H1 (cell line): ENCODE data around the gene PIGZ. TPM values are rescaled to one million over a fixed set of nuclear protein-coding genes. Genes with fewer than 3 reads are reported as not detected.

ENCODE experiments used
- CTCF ChIA-PET: fragments of 300-600 bp; sonication (Branson Sonifier 250); formaldehyde crosslinking; loops from one replicate; lab custom pipeline; 2021; ENCODE audit not compliant: partially characterized antibody; lab: Charles Lee
- POLR2A ChIA-PET: fragments of 300-600 bp; sonication (Branson Sonifier 250); formaldehyde crosslinking; loops from one replicate; lab custom pipeline; 2021; ENCODE audit warnings: inconsistent platforms; ENCODE audit not compliant: partially characterized antibody; lab: Charles Lee
- DNase-seq, 2 experiments: peaks; one replicate each; pipeline versions ENCODE4 v3.0.0 to v3.0.0-alpha.2; 2010 to 2022; ENCODE audit warnings: low spot score in 2 of 2, low read depth in 1 of 2, mixed read lengths in 1 of 2
- FAIRE-seq: peaks from 2 replicates; lab custom pipeline; 2011; peaks lifted over from hg19 to GRCh38; lab: Jason Lieb, UNC
- H2AFZ ChIP-seq: 2 replicates; pipeline ENCODE4 v1.8.1; 2012; ENCODE audit warnings: low read length, inconsistent platforms
- H2AK5ac ChIP-seq: 2 replicates; pipeline ENCODE4 v1.6.1; 2013; ENCODE audit warnings: low read depth, low read length
- H2BK120ac ChIP-seq: replicated peaks from 2 replicates; pipeline ENCODE3; 2013; ENCODE audit warnings: low read depth, low read length, inconsistent platforms
- H2BK12ac ChIP-seq: 2 replicates; pipeline ENCODE4 v1.6.1; 2013; ENCODE audit warnings: low read depth, low read length
- H2BK15ac ChIP-seq: 2 replicates; pipeline ENCODE4 v1.6.1; 2013; ENCODE audit warnings: low read length
- H2BK20ac ChIP-seq: 2 replicates; pipeline ENCODE4 v1.6.1; 2013; ENCODE audit warnings: low read length
- H2BK5ac ChIP-seq: 2 replicates; pipeline ENCODE4 v1.6.1; 2013; ENCODE audit warnings: low read depth, low read length
- H3K14ac ChIP-seq: 2 replicates; pipeline ENCODE4 v1.6.1; 2013; ENCODE audit warnings: inconsistent platforms; ENCODE audit not compliant: insufficient read length
- H3K18ac ChIP-seq: 2 replicates; pipeline ENCODE4 v1.6.1; 2013; ENCODE audit warnings: low read length; ENCODE audit errors: extremely low read depth
- H3K23ac ChIP-seq: 2 replicates; pipeline ENCODE4 v1.6.1; 2013; ENCODE audit warnings: inconsistent platforms; ENCODE audit not compliant: insufficient read length
- H3K23me2 ChIP-seq: 2 replicates; pipeline ENCODE4 v1.6.1; 2013; ENCODE audit warnings: low read depth, low read length
- H3K27ac ChIP-seq: 2 replicates; pipeline ENCODE4 v1.6.1; 2011; ENCODE audit warnings: low read depth, low read length, inconsistent platforms
- H3K27me3 ChIP-seq, 4 experiments: replicated peaks in 1 of 4; 1 replicate in 1 of 4; 2 replicates in 3 of 4; pipeline versions ENCODE4 v1.6.1 to v1.8.1; 2011 to 2013; ENCODE audit warnings: low read length in 3 of 4, mild to moderate bottlenecking in 3 of 4, inconsistent platforms in 2 of 4, mixed read lengths in 2 of 4, moderate library complexity in 1 of 4; ENCODE audit not compliant: control insufficient read depth in 3 of 4, insufficient read depth in 3 of 4; ENCODE audit errors: extremely low read depth in 1 of 4
- H3K36me3 ChIP-seq, 4 experiments: 2 replicates each; pipeline versions ENCODE4 v1.6.1 to v1.8.1; 2011 to 2013; ENCODE audit warnings: mild to moderate bottlenecking in 4 of 4, low read length in 3 of 4, moderate library complexity in 2 of 4, control low read depth in 1 of 4, inconsistent platforms in 1 of 4; ENCODE audit not compliant: insufficient read depth in 4 of 4, control insufficient read depth in 2 of 4
- H3K4ac ChIP-seq: replicated peaks from 2 replicates; pipeline ENCODE3; 2013; ENCODE audit warnings: low read length, low read depth, mixed read lengths, inconsistent platforms; ENCODE audit not compliant: insufficient read length
- H3K4me1 ChIP-seq, 4 experiments: replicated peaks in 1 of 4; 1 replicate in 1 of 4; 2 replicates in 3 of 4; pipeline versions ENCODE4 v1.6.1 to v1.8.1; 2011 to 2013; ENCODE audit warnings: low read length in 3 of 4, inconsistent platforms in 2 of 4, mixed read lengths in 1 of 4; ENCODE audit not compliant: insufficient read depth in 4 of 4, control insufficient read depth in 3 of 4
- H3K4me2 ChIP-seq, 2 experiments: 2 replicates each; pipeline versions ENCODE4 v1.6.1 to v1.8.1; 2011 to 2013; ENCODE audit warnings: low read depth in 2 of 2, low read length in 2 of 2, control low read depth in 1 of 2, inconsistent platforms in 1 of 2, mild to moderate bottlenecking in 1 of 2; ENCODE audit not compliant: insufficient read depth in 1 of 2
- H3K4me3 ChIP-seq, 4 experiments: fragments of 200-600, 300-600 bp in 1 of 4; sonication (generic), shearing (Covaris generic), sonication (Bioruptor Twin) in 1 of 4; 2 replicates each; pipeline versions ENCODE4 v1.5.1 to v1.8.1; 2011 to 2016; ENCODE audit warnings: low read length in 4 of 4, low read depth in 3 of 4, control low read depth in 2 of 4, inconsistent platforms in 2 of 4, mild to moderate bottlenecking in 2 of 4, mixed read lengths in 1 of 4, moderate library complexity in 1 of 4; ENCODE audit not compliant: insufficient read depth in 2 of 4; ENCODE audit errors: extremely low read depth in 1 of 4
- H3K56ac ChIP-seq: replicated peaks from 2 replicates; pipeline ENCODE3; 2013; ENCODE audit warnings: low read depth, mild to moderate bottlenecking, mixed read lengths, low read length, inconsistent platforms; ENCODE audit not compliant: insufficient read length
- H3K79me1 ChIP-seq: 2 replicates; pipeline ENCODE4 v1.6.1; 2013; ENCODE audit warnings: low read depth, low read length, control low read depth
- H3K79me2 ChIP-seq, 2 experiments: 2 replicates each; pipeline versions ENCODE4 v1.6.1 to v1.8.1; 2012 to 2013; ENCODE audit warnings: low read length in 2 of 2, mild to moderate bottlenecking in 2 of 2, inconsistent platforms in 1 of 2; ENCODE audit not compliant: insufficient read depth in 2 of 2, control insufficient read depth in 1 of 2
- H3K9ac ChIP-seq, 4 experiments: replicated peaks in 1 of 4; 1 replicate in 1 of 4; 2 replicates in 3 of 4; pipeline versions ENCODE4 v1.6.1 to v1.8.1; 2011 to 2013; ENCODE audit warnings: low read depth in 3 of 4, low read length in 3 of 4, control low read depth in 2 of 4, mild to moderate bottlenecking in 2 of 4, moderate library complexity in 2 of 4, inconsistent platforms in 1 of 4; ENCODE audit errors: extremely low read depth in 1 of 4
- H3K9me3 ChIP-seq, 2 experiments: 2 replicates each; pipeline versions ENCODE4 v1.6.1 to v1.8.1; 2012 to 2013; ENCODE audit warnings: mild to moderate bottlenecking in 2 of 2, moderate library complexity in 2 of 2, control low read depth in 1 of 2, inconsistent platforms in 1 of 2, low read depth in 1 of 2, low read length in 1 of 2, mixed read lengths in 1 of 2; ENCODE audit not compliant: insufficient read depth in 2 of 2
- H4K20me1 ChIP-seq, 2 experiments: replicated peaks in 1 of 2; 2 replicates each; pipeline versions ENCODE3 to v1.8.1; 2011 to 2013; ENCODE audit warnings: inconsistent platforms in 2 of 2, low read length in 2 of 2, mild to moderate bottlenecking in 1 of 2; ENCODE audit not compliant: insufficient read depth in 2 of 2, control insufficient read depth in 1 of 2
- H4K5ac ChIP-seq: 2 replicates; pipeline ENCODE4 v1.6.1; 2013; ENCODE audit warnings: low read length, low read depth, mixed read lengths, inconsistent platforms; ENCODE audit not compliant: insufficient read length
- H4K8ac ChIP-seq: 2 replicates; pipeline ENCODE4 v1.8.0; 2013; ENCODE audit warnings: mild to moderate bottlenecking, moderate library complexity, low read length, inconsistent platforms; ENCODE audit not compliant: insufficient read depth; ENCODE audit errors: extremely low read depth
- H4K91ac ChIP-seq: replicated peaks from 2 replicates; pipeline ENCODE3; 2013; ENCODE audit warnings: low read length, mixed read lengths, inconsistent platforms; ENCODE audit not compliant: insufficient read length
- EZH2 ChIP-seq: fragments of 200-600 bp; sonication (generic); IDR thresholded peaks from 2 replicates; pipeline ENCODE4 v1.7.1; 2012; ENCODE audit warnings: low read depth, mild to moderate bottlenecking, moderate library complexity, low read length, inconsistent platforms; ENCODE audit not compliant: severe bottlenecking
- GABPA ChIP-seq: IDR thresholded peaks from 2 replicates; pipeline ENCODE4 v1.6.1; 2011; ENCODE audit warnings: mild to moderate bottlenecking, low read length, moderate library complexity, borderline replicate concordance; ENCODE audit not compliant: insufficient read depth
- HDAC6 ChIP-seq: IDR thresholded peaks from one replicate; pipeline ENCODE4 v1.7.1; 2012; ENCODE audit warnings: low read depth, mild to moderate bottlenecking, inconsistent platforms, low read length, moderate library complexity
- JUN ChIP-seq: IDR thresholded peaks from 2 replicates; pipeline ENCODE4 v1.6.1; 2011; ENCODE audit warnings: low read depth, mild to moderate bottlenecking, improper control_type of control experiment, low read length
- NANOG ChIP-seq: IDR thresholded peaks from 2 replicates; pipeline ENCODE4 v1.6.1; 2011; ENCODE audit warnings: low read length, low read depth, mild to moderate bottlenecking, inconsistent platforms; ENCODE audit not compliant: insufficient read depth, poor library complexity, severe bottlenecking
- PHF8 ChIP-seq: fragments of 200-600 bp; sonication (generic); conservative IDR thresholded peaks from 2 replicates; pipeline ENCODE4 v1.7.1; 2012; ENCODE audit warnings: low read depth, mild to moderate bottlenecking, inconsistent platforms, low read length, moderate library complexity
- RAD21 ChIP-seq, 2 experiments: IDR thresholded peaks in 1 of 2; conservative IDR thresholded peaks in 1 of 2; 2 replicates each; pipeline ENCODE4 v1.6.1; 2011; ENCODE audit warnings: low read depth in 2 of 2, low read length in 2 of 2, improper control_type of control experiment in 1 of 2, inconsistent platforms in 1 of 2, mild to moderate bottlenecking in 1 of 2, moderate library complexity in 1 of 2
- RBBP5 ChIP-seq: IDR thresholded peaks from 2 replicates; pipeline ENCODE4 v1.7.1; 2012; ENCODE audit warnings: low read depth, mild to moderate bottlenecking, inconsistent platforms, low read length, moderate library complexity, borderline replicate concordance
- TCF12 ChIP-seq: IDR thresholded peaks from 2 replicates; pipeline ENCODE4 v1.6.1; 2011; ENCODE audit warnings: low read depth, mild to moderate bottlenecking, low read length
- WGBS, 2 experiments: shearing (Covaris generic) in 1 of 2; methylation state at CpG; one replicate each; pipeline versions ENCODE4 v1.1.6 to v1.1.7; 2013 to 2015; ENCODE audit warnings: low lambda C conversion rate in 2 of 2, mixed read lengths in 2 of 2, inconsistent platforms in 1 of 2, low coverage in 1 of 2, missing lambda C conversion rate in 1 of 2; ENCODE audit not compliant: insufficient replicate concordance in 2 of 2, insufficient coverage in 1 of 2, insufficient read length in 1 of 2; ENCODE audit errors: extremely low coverage in 1 of 2, missing lambda C conversion rate in 1 of 2; 5-methylcytosine and 5-hydroxymethylcytosine counted together
- polyA plus RNA-seq, 7 experiments: library from polyadenylated mRNA; depleted of rRNA in 3 of 7; stranded (reverse) in 5 of 7; unstranded in 2 of 7; fragments of >200 nt in 5 of 7; fragments of 200-250 nt in 2 of 7; gene quantifications; 1 replicate in 5 of 7; 2 replicates in 1 of 7; 4 replicates in 1 of 7; pipeline versions ENCODE4 v1.2.1 to v1.2.3, GENCODE V29; 2011 to 2013; ENCODE audit warnings: missing spikeins in 2 of 7, mixed read lengths in 2 of 7
- total RNA-seq: library from RNA; stranded (reverse); fragmentation: NEBNext Ultra II Directional; extraction: Animal tissue kit (Norgen Biotek cat#: 25700); gene quantifications from 2 replicates; pipeline ENCODE4 v1.2.1, GENCODE V29; 2021
- TF ChIP-seq, protein P1 (sequence below): IDR thresholded peaks from 2 replicates; pipeline ENCODE4 v1.6.1; 2012; ENCODE audit warnings: inconsistent platforms
- TF ChIP-seq, protein P2 (sequence below): IDR thresholded peaks from 2 replicates; pipeline ENCODE4 v1.6.1; 2012; ENCODE audit warnings: low read length, inconsistent platforms

PIGZ gene
- total and polyA plus RNA-seq, 2 of the 8 experiments (the other 6 are each of a cell fraction or from before 2014, with no cell fraction given), result 0.32 TPM; not detected in 1

DNA sequence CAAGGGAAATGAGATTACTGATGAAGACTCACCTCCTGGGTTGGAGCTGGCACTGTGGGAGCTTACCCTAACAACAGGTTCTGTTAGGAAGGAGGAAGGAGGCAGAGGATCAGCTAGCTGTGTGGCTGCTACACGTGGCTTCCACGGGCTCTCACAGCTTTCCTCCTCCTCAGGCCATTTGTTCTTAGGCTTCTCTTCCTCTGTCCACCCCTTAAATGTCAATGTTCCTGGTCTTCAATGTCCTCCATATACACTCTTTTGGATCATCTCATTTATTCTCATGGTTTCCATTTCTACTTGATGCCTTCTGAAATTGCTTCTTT, 5.0 kb downstream of the PIGZ start:
- Histone ChIP-seq H3K27ac (no peak overlapping the region), H2AK5ac (no peak overlapping the region), H3K14ac (no peak overlapping the region), H3K79me2 (no peaks in the 10 kb centered on the region), H4K5ac (no peak overlapping the region), H3K27me3 (peaks cover 28 to 36% (median 35%) of the 10 kb centered on the region in 4 experiments), H3K4me1 (peaks cover 0 to 19% (median 10%) of the 10 kb centered on the region in 4 experiments; a peak in 5 of 7 replicates), H2BK20ac (no peak overlapping the region), H3K9ac (no peak overlapping the region), H2BK120ac (no peak overlapping the region), H4K20me1 (no peaks in the 10 kb centered on the region), H3K18ac (no peak overlapping the region), H3K4ac (no peak overlapping the region), H3K56ac (no peak overlapping the region), H2BK12ac (no peak overlapping the region), H4K8ac (no peak overlapping the region), H2AFZ (no peak overlapping the region), H2BK15ac (no peak overlapping the region), H3K36me3 (no peaks in the 10 kb centered on the region), H3K4me3 (no peak overlapping the region), H3K23me2 (peaks cover 4% of the 10 kb centered on the region; the same call in 1 of the 2 replicates), H3K79me1 (no peaks in the 10 kb centered on the region), H3K23ac (no peak overlapping the region), H4K91ac (no peak overlapping the region), H3K4me2 (no peak overlapping the region), H3K9me3 (no peaks in the 10 kb centered on the region), H2BK5ac (no peak overlapping the region)
- ChIA-PET POLR2A (no interaction called here), CTCF (interaction anchor here (0.6 to 1.8 kb wide), 6 partner anchors 9 to 223 kb away, joined by 3 to 6 read pairs (median 3); no protein-coding TSS in a partner anchor)
- DNase-seq, result no peak
- WGBS, 2 experiments, result 61% methylated on average over 2 of the region's 2 CpGs; no CpG with 5 or more reads in 1 of the 2 experiments
- no peak for FAIRE-seq
- TF ChIP-seq TCF12 (no peak), JUN (no peak), NANOG (no peak), EZH2 (no peak), RBBP5 (no peak), HDAC6 (no peak), GABPA (no peak), RAD21 (IDR thresholded peaks at IDR 0.05 in 1 of 2, conservative IDR thresholded peaks at IDR 0.05 in 1 of 2; ENCODE audit: low read depth in 2 of 2, low read length in 2 of 2) (no peak), PHF8 (no peak)
- TF ChIP-seq, protein P1, sequence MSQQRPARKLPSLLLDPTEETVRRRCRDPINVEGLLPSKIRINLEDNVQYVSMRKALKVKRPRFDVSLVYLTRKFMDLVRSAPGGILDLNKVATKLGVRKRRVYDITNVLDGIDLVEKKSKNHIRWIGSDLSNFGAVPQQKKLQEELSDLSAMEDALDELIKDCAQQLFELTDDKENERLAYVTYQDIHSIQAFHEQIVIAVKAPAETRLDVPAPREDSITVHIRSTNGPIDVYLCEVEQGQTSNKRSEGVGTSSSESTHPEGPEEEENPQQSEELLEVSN, result no peak
- TF ChIP-seq, protein P2, sequence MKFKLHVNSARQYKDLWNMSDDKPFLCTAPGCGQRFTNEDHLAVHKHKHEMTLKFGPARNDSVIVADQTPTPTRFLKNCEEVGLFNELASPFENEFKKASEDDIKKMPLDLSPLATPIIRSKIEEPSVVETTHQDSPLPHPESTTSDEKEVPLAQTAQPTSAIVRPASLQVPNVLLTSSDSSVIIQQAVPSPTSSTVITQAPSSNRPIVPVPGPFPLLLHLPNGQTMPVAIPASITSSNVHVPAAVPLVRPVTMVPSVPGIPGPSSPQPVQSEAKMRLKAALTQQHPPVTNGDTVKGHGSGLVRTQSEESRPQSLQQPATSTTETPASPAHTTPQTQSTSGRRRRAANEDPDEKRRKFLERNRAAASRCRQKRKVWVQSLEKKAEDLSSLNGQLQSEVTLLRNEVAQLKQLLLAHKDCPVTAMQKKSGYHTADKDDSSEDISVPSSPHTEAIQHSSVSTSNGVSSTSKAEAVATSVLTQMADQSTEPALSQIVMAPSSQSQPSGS, result no peak
